Activated T-helper 1 cell treated with anti-CD3 and anti-CD28 coated beads, Interleukin-12 subunit alpha, Interleukin-12 subunit beta, Interleukin-2, Interleukin-4 antibody, amounts not matched to agents 30 ng/mL and 10 ng/mL and 1 ng/mL, durations not matched to agents 14 hours and 24 hours and 36 hours (primary cell): ENCODE results near the gene TMEM200A. TPM values are rescaled to one million over a fixed set of nuclear protein-coding genes. Genes with fewer than 3 reads are reported as not detected.

Experiments used
- DNase-seq: peaks from one replicate; pipeline ENCODE4 v3.0.0; 2021; ENCODE audit warnings: low spot score
- H3K27ac Mint-ChIP-seq: one replicate; pipeline ENCODE4 v1.8.0; 2021; ENCODE audit warnings: mild to moderate bottlenecking, mixed read lengths
- H3K27me3 Mint-ChIP-seq: one replicate; pipeline ENCODE4 v1.8.0; 2022; ENCODE audit warnings: mild to moderate bottlenecking, moderate library complexity, mixed read lengths; ENCODE audit not compliant: insufficient read depth
- H3K36me3 Mint-ChIP-seq: one replicate; pipeline ENCODE4 v1.8.0; 2021; ENCODE audit warnings: low read depth, mixed read lengths
- H3K4me1 Mint-ChIP-seq: one replicate; pipeline ENCODE4 v1.8.0; 2021; ENCODE audit warnings: low read depth, mixed read lengths
- H3K4me3 Mint-ChIP-seq: one replicate; pipeline ENCODE4 v1.8.0; 2021; ENCODE audit warnings: mild to moderate bottlenecking, moderate library complexity, mixed read lengths
- H3K9me3 Mint-ChIP-seq: one replicate; pipeline ENCODE4 v1.8.0; 2021; ENCODE audit warnings: mixed read lengths
- intact Hi-C: fragments of 100-400 bp; cut with micrococcal nuclease; formaldehyde crosslinking; loops from one replicate; pipeline ENCODE4 v1.15.1; 2024
- total RNA-seq: library from RNA; stranded (reverse); gene quantifications from 2 replicates; pipeline ENCODE4 v1.2.3, GENCODE V29; 2022

Gene TMEM200A
- total RNA-seq, 1 donor from 2014 or later = 0.67 TPM

DNA sequence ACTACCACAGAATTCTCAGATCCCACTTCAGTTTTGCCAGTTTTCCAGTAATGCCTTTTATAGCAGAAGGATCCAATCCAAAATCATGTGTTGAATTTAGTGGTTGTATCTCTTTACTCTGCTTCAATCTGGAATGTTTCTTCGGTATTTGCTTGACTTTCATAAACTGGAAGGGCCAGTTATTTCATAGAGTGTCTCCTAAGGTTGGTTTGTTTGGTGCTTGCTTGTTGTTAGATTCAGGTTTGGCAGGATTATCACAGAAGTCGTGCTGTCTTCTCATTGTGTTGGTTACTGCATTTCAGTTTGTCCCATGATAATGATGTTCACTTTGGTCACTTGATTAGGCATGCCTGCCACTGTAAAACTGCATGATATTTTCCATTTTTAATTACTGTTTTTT lies 45.7 kb downstream of the TMEM200A start:
- H3K27me3 Mint-ChIP-seq = peaks cover 6% of the 10 kb centered on the region
- H3K4me3 Mint-ChIP-seq = no peak overlapping the region
- intact Hi-C loops = no loop called here
- DNase-seq = no peak
- H3K4me1 Mint-ChIP-seq = no peaks in the 10 kb centered on the region
- peaks cover 7% of the 10 kb centered on the region for H3K9me3 Mint-ChIP-seq
- no peaks in the 10 kb centered on the region for H3K36me3 Mint-ChIP-seq
- H3K27ac Mint-ChIP-seq = no peak overlapping the region

DNA sequence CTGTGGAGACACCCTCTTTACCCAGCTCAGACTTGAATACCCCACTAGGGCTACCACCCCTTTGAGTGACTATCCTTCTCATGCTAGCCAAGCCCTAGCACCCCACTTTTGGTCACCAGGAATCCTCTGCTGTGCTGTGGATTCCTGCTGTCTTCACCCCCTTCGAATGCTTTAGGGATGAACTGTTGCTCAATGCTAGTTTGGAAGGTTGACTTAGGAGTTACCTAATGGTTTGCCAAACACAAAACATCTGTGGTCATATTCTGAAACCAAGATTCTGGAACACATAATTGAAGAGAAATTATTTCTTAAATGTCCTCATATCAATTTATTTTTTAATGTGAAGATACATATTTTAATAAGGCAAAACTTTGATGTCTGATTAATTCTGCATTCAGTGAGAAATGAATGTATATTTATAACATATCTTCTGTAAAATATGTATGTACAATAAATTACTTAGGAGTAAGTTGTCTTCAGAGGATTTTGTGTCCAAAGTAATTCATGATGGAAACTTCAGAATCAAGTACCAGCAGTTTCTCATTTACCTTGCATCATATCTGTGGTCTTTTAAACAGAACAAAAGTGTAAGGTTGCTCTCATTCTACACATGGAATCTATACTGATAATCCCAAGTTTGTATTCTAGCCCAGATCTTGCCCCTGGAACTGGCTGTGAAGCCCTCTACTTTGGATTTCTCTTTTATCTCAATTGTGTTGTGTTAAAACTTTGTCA lies 46.9 kb downstream of the TMEM200A start:
- Mint-ChIP-seq H3K4me1 (no peaks in the 10 kb centered on the region), H3K9me3 (peaks cover 7% of the 10 kb centered on the region), H3K27ac (no peak overlapping the region), H3K36me3 (no peaks in the 10 kb centered on the region), H3K27me3 (peaks cover 6% of the 10 kb centered on the region), H3K4me3 (no peak overlapping the region)
- intact Hi-C loops = no loop called here
- no peak for DNase-seq

DNA sequence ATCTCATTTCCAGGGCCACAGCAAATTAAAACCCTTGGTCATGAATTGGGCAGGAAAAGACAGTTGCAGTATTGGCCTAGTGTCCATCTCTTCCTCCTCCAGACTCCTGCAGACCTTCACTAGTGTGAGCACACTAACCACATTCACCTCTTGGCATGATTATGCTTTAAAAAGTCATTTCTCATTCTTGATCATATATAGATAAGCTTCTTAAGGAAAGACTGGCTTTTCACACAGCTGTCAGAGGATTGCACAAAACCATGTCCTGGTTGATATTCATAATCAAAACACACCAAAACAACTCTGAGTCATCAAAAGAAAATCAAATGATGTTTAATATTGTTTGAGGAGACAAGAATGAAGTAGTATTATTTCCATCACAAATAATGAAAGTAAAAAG lies 52.1 kb downstream of the TMEM200A start:
- peaks cover 7% of the 10 kb centered on the region for H3K9me3 Mint-ChIP-seq
- no peaks in the 10 kb centered on the region for H3K36me3 Mint-ChIP-seq
- DNase-seq = no peak
- intact Hi-C loops = no loop called here
- H3K27ac Mint-ChIP-seq = no peak overlapping the region
- no peaks in the 10 kb centered on the region for H3K4me1 Mint-ChIP-seq
- H3K27me3 Mint-ChIP-seq = peaks cover 2% of the 10 kb centered on the region
- H3K4me3 Mint-ChIP-seq = no peak overlapping the region

DNA sequence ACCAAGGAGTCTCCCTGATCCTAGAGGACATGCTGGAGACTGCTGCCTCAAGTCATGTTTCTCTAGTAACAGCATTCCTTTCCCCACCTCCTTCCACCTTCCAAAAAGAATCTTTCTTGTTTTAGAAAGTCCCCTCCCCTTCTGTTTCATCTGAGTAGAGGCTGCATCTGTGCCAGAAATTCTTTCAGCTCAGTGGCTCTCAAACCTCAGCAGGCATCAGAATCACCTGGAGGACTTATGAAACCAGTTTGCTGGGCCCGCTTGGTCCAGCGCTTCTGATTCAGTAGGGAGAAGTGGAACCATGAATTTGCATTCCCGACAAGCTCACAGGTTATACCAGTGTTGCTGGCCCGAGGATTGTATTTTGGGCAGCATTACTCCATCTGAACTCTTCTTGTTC lies 55.1 kb downstream of the TMEM200A start:
- Mint-ChIP-seq H3K4me3 (no peak overlapping the region), H3K27ac (no peak overlapping the region), H3K36me3 (no peaks in the 10 kb centered on the region), H3K27me3 (peaks cover 4% of the 10 kb centered on the region), H3K9me3 (no peaks in the 10 kb centered on the region), H3K4me1 (no peaks in the 10 kb centered on the region)
- intact Hi-C loops = no loop called here
- no peak for DNase-seq

DNA sequence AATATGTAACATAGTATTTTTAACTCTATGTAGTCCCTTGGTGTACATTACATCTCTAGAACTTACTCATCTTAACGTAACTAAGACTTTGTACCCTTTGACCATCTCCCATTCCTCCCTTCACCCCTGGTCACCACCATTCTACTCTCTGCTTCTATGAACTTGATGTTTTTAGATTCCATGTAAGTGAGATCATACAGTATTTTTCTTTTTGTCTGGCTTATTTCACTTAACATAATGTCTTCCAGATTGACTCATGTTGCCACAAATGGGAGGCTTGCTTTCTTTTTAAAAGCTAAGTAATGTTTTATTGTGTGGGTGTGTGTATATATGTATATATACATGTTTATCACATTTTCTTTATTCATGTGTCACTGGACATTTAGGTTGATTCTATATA lies 55.8 kb downstream of the TMEM200A start:
- H3K4me3 Mint-ChIP-seq = no peak overlapping the region
- intact Hi-C loops = no loop called here
- no peaks in the 10 kb centered on the region for H3K4me1 Mint-ChIP-seq
- no peak overlapping the region for H3K27ac Mint-ChIP-seq
- no peak for DNase-seq
- H3K9me3 Mint-ChIP-seq = no peaks in the 10 kb centered on the region
- H3K27me3 Mint-ChIP-seq = peaks cover 4% of the 10 kb centered on the region
- H3K36me3 Mint-ChIP-seq = no peaks in the 10 kb centered on the region

DNA sequence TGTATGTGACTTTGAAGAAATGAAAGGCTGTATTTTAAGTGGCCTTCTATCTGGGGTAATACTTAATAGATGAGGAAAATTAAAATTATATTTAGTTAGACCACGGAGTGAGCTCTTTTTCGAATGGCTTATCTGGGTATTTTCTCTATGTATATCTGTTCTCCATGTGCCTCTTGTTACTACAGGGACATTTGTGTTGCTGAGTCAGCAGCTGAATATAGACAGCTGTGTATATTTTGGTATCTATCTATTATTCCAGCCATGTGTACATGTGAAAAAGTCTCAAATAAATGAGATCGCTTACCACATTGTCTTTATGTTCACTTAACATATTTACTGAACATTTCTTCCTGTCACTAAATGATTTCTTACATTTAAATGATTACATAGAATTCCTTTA lies 57.2 kb downstream of the TMEM200A start:
- Mint-ChIP-seq H3K4me3 (no peak overlapping the region), H3K9me3 (no peaks in the 10 kb centered on the region), H3K4me1 (no peaks in the 10 kb centered on the region), H3K27me3 (peaks cover 11% of the 10 kb centered on the region), H3K27ac (no peak overlapping the region), H3K36me3 (no peaks in the 10 kb centered on the region)
- DNase-seq = no peak
- intact Hi-C loops = no loop called here

- Mint-ChIP-seq H3K4me3 (no peak overlapping the region), H3K4me1 (no peaks in the 10 kb centered on the region), H3K9me3 (no peaks in the 10 kb centered on the region), H3K27me3 (peaks cover 11% of the 10 kb centered on the region), H3K27ac (no peak overlapping the region), H3K36me3 (no peaks in the 10 kb centered on the region)
- intact Hi-C loops = no loop called here
- no peak for DNase-seq
Observed at GRCh38 chr6:130424710-130425109, 58.9 kb downstream of the TMEM200A start.

DNA sequence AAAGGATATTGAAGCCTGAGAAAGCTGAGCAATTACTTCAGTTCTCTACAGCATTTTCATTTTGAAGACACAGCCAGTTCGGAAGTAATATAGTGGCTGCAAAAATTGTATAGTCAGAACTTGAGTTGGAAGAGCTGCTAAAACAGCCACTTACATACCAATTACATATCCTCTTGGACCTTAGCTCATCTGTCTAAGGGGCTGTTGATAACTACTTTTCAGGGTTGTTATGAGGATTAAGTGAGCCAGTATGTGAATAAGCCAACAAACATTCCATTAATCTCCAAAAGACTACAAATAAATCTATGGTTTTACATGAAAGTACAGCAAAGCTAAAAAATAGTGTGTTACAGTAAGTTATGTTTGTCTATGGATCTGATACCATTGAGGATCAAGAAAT lies 59.7 kb downstream of the TMEM200A start:
- peaks cover 16% of the 10 kb centered on the region for H3K27me3 Mint-ChIP-seq
- no peak for DNase-seq
- no peaks in the 10 kb centered on the region for H3K9me3 Mint-ChIP-seq
- H3K4me3 Mint-ChIP-seq = no peak overlapping the region
- intact Hi-C loops = no loop called here
- no peaks in the 10 kb centered on the region for H3K36me3 Mint-ChIP-seq
- no peak overlapping the region for H3K27ac Mint-ChIP-seq
- no peaks in the 10 kb centered on the region for H3K4me1 Mint-ChIP-seq

DNA sequence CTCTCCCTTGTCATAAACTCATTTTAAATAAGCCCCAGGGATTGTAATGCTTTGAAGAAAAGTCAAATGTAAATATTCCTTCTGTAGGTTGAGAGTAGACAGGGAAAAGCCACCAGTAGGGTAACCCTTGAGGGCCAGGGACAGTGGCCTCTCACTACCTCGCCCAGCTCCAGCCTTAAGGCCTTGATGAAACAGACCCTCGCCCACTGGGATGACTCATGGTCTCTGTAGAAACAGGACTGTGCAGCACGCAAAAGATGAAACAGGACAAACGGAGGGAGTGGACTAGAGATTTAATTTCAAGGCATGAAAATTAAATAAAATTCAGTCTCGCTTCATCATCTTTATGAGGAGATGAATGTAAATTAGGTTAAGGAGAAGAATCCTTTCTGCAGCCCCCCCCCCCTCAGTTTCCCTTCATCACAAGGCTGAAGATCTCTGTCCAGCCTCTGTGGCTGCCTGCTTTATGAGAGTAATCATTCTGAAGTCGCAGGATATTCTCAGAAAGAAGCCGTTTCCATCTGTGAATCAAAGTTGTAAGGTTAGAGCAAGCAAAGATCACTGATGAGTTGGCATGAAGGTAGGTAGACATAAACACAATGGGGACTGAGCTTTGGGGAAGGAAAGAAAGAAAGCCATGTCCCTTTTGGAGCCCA lies 60.4 kb downstream of the TMEM200A start:
- peaks cover 17% of the 10 kb centered on the region for H3K27me3 Mint-ChIP-seq
- no peaks in the 10 kb centered on the region for H3K9me3 Mint-ChIP-seq
- intact Hi-C loops = no loop called here
- no peaks in the 10 kb centered on the region for H3K36me3 Mint-ChIP-seq
- H3K27ac Mint-ChIP-seq = no peak overlapping the region
- H3K4me1 Mint-ChIP-seq = no peaks in the 10 kb centered on the region
- no peak overlapping the region for H3K4me3 Mint-ChIP-seq
- no peak for DNase-seq

DNA sequence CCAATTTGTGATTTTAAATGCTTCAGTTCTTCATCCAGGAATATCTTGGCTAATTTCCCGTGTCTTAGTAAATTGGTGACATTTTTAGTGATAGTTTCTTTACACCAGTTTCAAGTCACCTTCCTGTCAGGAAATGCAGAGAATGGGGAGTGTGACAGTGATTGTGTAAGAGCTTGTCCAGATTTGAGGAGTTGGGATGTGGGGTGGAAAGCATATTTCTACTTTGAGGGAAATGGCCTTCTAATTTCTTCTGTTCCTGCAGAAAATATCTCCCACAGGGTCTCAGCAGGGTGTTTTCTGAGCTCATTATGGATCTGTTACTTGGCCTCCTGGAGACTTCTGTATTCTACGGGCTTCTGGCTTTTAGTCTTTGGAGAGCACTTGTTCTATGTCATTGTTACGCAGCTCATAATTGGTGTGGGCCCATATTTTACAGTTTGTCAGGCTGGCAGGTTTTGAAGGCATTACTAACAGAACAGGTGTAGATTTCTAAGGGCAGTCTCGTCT lies 65.6 kb downstream of the TMEM200A start:
- no peak for DNase-seq
- intact Hi-C loops = no loop called here
- Mint-ChIP-seq H3K4me3 (no peak overlapping the region), H3K36me3 (no peaks in the 10 kb centered on the region), H3K27me3 (peaks cover 17% of the 10 kb centered on the region), H3K9me3 (no peaks in the 10 kb centered on the region), H3K27ac (no peak overlapping the region), H3K4me1 (no peaks in the 10 kb centered on the region)

- Mint-ChIP-seq H3K4me3 (no peak overlapping the region), H3K36me3 (no peaks in the 10 kb centered on the region), H3K27ac (no peak overlapping the region), H3K4me1 (no peaks in the 10 kb centered on the region), H3K27me3 (peaks cover 12% of the 10 kb centered on the region), H3K9me3 (no peaks in the 10 kb centered on the region)
- intact Hi-C loops = no loop called here
- no peak for DNase-seq
Observed at GRCh38 chr6:130432838-130433237, 67.0 kb downstream of the TMEM200A start.

GRCh38 chr6:130434174-130434873 lies 68.5 kb downstream of the TMEM200A start:
- H3K36me3 Mint-ChIP-seq = peaks cover under 1% of the 10 kb centered on the region
- no peaks in the 10 kb centered on the region for H3K4me1 Mint-ChIP-seq
- no peak overlapping the region for H3K27ac Mint-ChIP-seq
- peaks cover 10% of the 10 kb centered on the region for H3K27me3 Mint-ChIP-seq
- DNase-seq = no peak
- H3K4me3 Mint-ChIP-seq = no peak overlapping the region
- no peaks in the 10 kb centered on the region for H3K9me3 Mint-ChIP-seq
- intact Hi-C loops = no loop called here

GRCh38 chr6:130435181-130435580 lies 69.4 kb downstream of the TMEM200A start:
- no peaks in the 10 kb centered on the region for H3K4me1 Mint-ChIP-seq
- H3K27me3 Mint-ChIP-seq = peaks cover 7% of the 10 kb centered on the region
- no peak for DNase-seq
- H3K36me3 Mint-ChIP-seq = peaks cover 4% of the 10 kb centered on the region
- H3K27ac Mint-ChIP-seq = no peak overlapping the region
- intact Hi-C loops = no loop called here
- H3K9me3 Mint-ChIP-seq = no peaks in the 10 kb centered on the region
- no peak overlapping the region for H3K4me3 Mint-ChIP-seq
